ENCODE measurements around the gene ZYX. TPM values are rescaled to one million over a fixed set of nuclear protein-coding genes. Genes with fewer than 3 reads are reported as not detected.
"Not testable (repeated sequence)": the region's sequence is repeated elsewhere in the genome, so short reads cannot be mapped to it uniquely, and the experiment has no call there.

ZYX gene
- total RNA-seq, 3 donors from 2014 or later (not counting 1 experiment from before 2014, with no cell fraction given), result 168 to 219 (median 186) TPM

- Histone ChIP-seq H3K4me1 (ENCODE audit: control insufficient read depth, insufficient read depth, low read length) (no peaks in the 10 kb centered on the region), H3K4me3 (ENCODE audit: low read length) (no peak overlapping the region), H3K27me3 (ENCODE audit: control insufficient read depth, insufficient read depth, low read length) (peaks cover 2% of the 10 kb centered on the region), H3K27ac (ENCODE audit: low read length) (no peak overlapping the region), H3K9me3 (ENCODE audit: control insufficient read depth, insufficient read depth, low read length) (no peaks in the 10 kb centered on the region), H3K36me3 (ENCODE audit: control insufficient read depth, insufficient read depth, low read length) (no peaks in the 10 kb centered on the region)
- Mint-ChIP-seq H3K9me3 (no peaks in the 10 kb centered on the region), H3K27ac (no peak overlapping the region), H3K4me1 (no peaks in the 10 kb centered on the region), H3K36me3 (no peaks in the 10 kb centered on the region), H3K4me3 (no peak overlapping the region), H3K27me3 (ENCODE audit: low read depth in 2 of 2) (peaks cover 26 to 29% of the 10 kb centered on the region in 2 donors)
- intact Hi-C loops (cut with micrococcal nuclease), result loop anchor here (5.0 kb wide), 1 partner anchor 41 kb away; no protein-coding TSS in a partner anchor
- no peak for ATAC-seq
- no CpG with 5 or more reads among the region's 1 CpG for WGBS (ENCODE audit: insufficient coverage)
- no peak for DNase-seq
- no peak for TF ChIP-seq CTCF (IDR thresholded peaks at IDR 0.05)
Observed at GRCh38 chr7:143417734-143418383, 36.7 kb downstream of the ZYX start.

- Mint-ChIP-seq H3K4me3 (no peak overlapping the region), H3K27ac (no peak overlapping the region), H3K36me3 (no peaks in the 10 kb centered on the region), H3K9me3 (no peaks in the 10 kb centered on the region), H3K27me3 (ENCODE audit: low read depth in 2 of 2) (peaks cover 19 to 21% of the 10 kb centered on the region in 2 donors), H3K4me1 (no peaks in the 10 kb centered on the region)
- no peak for ATAC-seq
- Histone ChIP-seq H3K4me3 (ENCODE audit: low read length) (no peak overlapping the region), H3K27ac (ENCODE audit: low read length) (no peak overlapping the region), H3K36me3 (ENCODE audit: control insufficient read depth, insufficient read depth, low read length) (no peaks in the 10 kb centered on the region), H3K9me3 (ENCODE audit: control insufficient read depth, insufficient read depth, low read length) (no peaks in the 10 kb centered on the region), H3K4me1 (ENCODE audit: control insufficient read depth, insufficient read depth, low read length) (no peaks in the 10 kb centered on the region), H3K27me3 (ENCODE audit: control insufficient read depth, insufficient read depth, low read length) (no peaks in the 10 kb centered on the region)
- 83% methylated on average over 9 of the region's 11 CpGs for WGBS (ENCODE audit: insufficient coverage)
- no peak for DNase-seq
- no peak for TF ChIP-seq CTCF (IDR thresholded peaks at IDR 0.05)
- intact Hi-C loops (cut with micrococcal nuclease), result loop anchor here (5.0 kb wide), 1 partner anchor 42 kb away; no protein-coding TSS in a partner anchor
Observed at GRCh38 chr7:143418681-143419458, 37.7 kb downstream of the ZYX start.

GRCh38 chr7:143419880-143420279 is 38.7 kb downstream of the ZYX start:
- H3K27ac Mint-ChIP-seq, result no peak overlapping the region
- peaks cover 15 to 16% of the 10 kb centered on the region in 2 donors for H3K27me3 Mint-ChIP-seq (ENCODE audit: low read depth in 2 of 2)
- H3K27me3 ChIP-seq (ENCODE audit: control insufficient read depth, insufficient read depth, low read length), result no peaks in the 10 kb centered on the region
- peak in 1 of 2 donors; percentile 21 for DNase-seq
- no peaks in the 10 kb centered on the region for H3K4me1 ChIP-seq (ENCODE audit: control insufficient read depth, insufficient read depth, low read length)
- H3K36me3 Mint-ChIP-seq, result no peaks in the 10 kb centered on the region
- H3K4me3 ChIP-seq (ENCODE audit: low read length), result no peak overlapping the region
- H3K4me1 Mint-ChIP-seq, result no peaks in the 10 kb centered on the region
- H3K9me3 Mint-ChIP-seq, result no peaks in the 10 kb centered on the region
- no peak overlapping the region for H3K27ac ChIP-seq (ENCODE audit: low read length)
- intact Hi-C loops (cut with micrococcal nuclease), result loop anchor here (5.0 kb wide), 1 partner anchor 43 kb away; no protein-coding TSS in a partner anchor
- no peaks in the 10 kb centered on the region for H3K9me3 ChIP-seq (ENCODE audit: control insufficient read depth, insufficient read depth, low read length)
- H3K36me3 ChIP-seq (ENCODE audit: control insufficient read depth, insufficient read depth, low read length), result no peaks in the 10 kb centered on the region
- no peak overlapping the region for H3K4me3 Mint-ChIP-seq
- WGBS (ENCODE audit: insufficient coverage), result 52% methylated on average over 4 of the region's 4 CpGs
- ATAC-seq, result no peak
- no peak for TF ChIP-seq CTCF (IDR thresholded peaks at IDR 0.05)

GRCh38 chr7:143420624-143421023 is 39.5 kb downstream of the ZYX start:
- H3K4me3 Mint-ChIP-seq; H3K36me3 ChIP-seq (ENCODE audit: control insufficient read depth, insufficient read depth, low read length); H3K27me3 ChIP-seq (ENCODE audit: control insufficient read depth, insufficient read depth, low read length); H3K36me3 Mint-ChIP-seq; H3K9me3 ChIP-seq (ENCODE audit: control insufficient read depth, insufficient read depth, low read length); H3K4me3 ChIP-seq (ENCODE audit: low read length); H3K27ac ChIP-seq (ENCODE audit: low read length); ATAC-seq; H3K27ac Mint-ChIP-seq; H3K4me1 ChIP-seq (ENCODE audit: control insufficient read depth, insufficient read depth, low read length); intact Hi-C loops (cut with micrococcal nuclease); DNase-seq; H3K9me3 Mint-ChIP-seq; H3K4me1 Mint-ChIP-seq: not testable (repeated sequence)
- peaks cover 10 to 11% of the 10 kb centered on the region in 2 donors for H3K27me3 Mint-ChIP-seq (ENCODE audit: low read depth in 2 of 2)
- 94% methylated on average over 3 of the region's 3 CpGs for WGBS (ENCODE audit: insufficient coverage)

Measured in natural killer cell (primary cell).